NCI-H2029 treated with DMSO at 0.1 percent for 48 hours (cell line): ENCODE results near the gene KCNA1.
"Not testable (repeated sequence)": the region's sequence is repeated elsewhere in the genome, so short reads cannot be mapped to it uniquely, and the experiment has no call there.

Experiments used
- DNase-seq: peaks from one replicate; lab custom pipeline; 2025; lab: John Stamatoyannopoulos, UW

The KCNA1 gene

GRCh38 chr12:4909734-4910501 is at the start of gene KCNA1:
Gene KCNA1 (plus strand): TSS chr12:4909905. CDS start chr12:4911379, 1,474 bp downstream.
- DNase-seq: peak; percentile 60

GRCh38 chr12:4860741-4861140 is 49.0 kb upstream of the KCNA1 start:
- DNase-seq: no peak

- DNase-seq: no peak
Observed at GRCh38 chr12:4862809-4863208, 46.9 kb upstream of the KCNA1 start.

- no peak for DNase-seq
Observed at GRCh38 chr12:4864575-4864974, 45.1 kb upstream of the KCNA1 start.

GRCh38 chr12:4865246-4865645 is 44.5 kb upstream of the KCNA1 start:
- DNase-seq: no peak

- no peak for DNase-seq
Observed at GRCh38 chr12:4866299-4866698, 43.4 kb upstream of the KCNA1 start.

- no peak for DNase-seq
Observed at GRCh38 chr12:4867384-4867783, 42.3 kb upstream of the KCNA1 start.

GRCh38 chr12:4870423-4870822 is 39.3 kb upstream of the KCNA1 start:
- no peak for DNase-seq

- DNase-seq: no peak
Observed at GRCh38 chr12:4871514-4871913, 38.2 kb upstream of the KCNA1 start.

GRCh38 chr12:4873947-4874346 is 35.8 kb upstream of the KCNA1 start:
- no peak for DNase-seq

- no peak for DNase-seq
Observed at GRCh38 chr12:4874671-4875070, 35.0 kb upstream of the KCNA1 start.

- DNase-seq: not testable (repeated sequence)
Observed at GRCh38 chr12:4879481-4879880, 30.2 kb upstream of the KCNA1 start.

- DNase-seq: no peak
Observed at GRCh38 chr12:4881266-4882064, 28.2 kb upstream of the KCNA1 start.

- DNase-seq: no peak
Observed at GRCh38 chr12:4891866-4892265, 17.8 kb upstream of the KCNA1 start.

- DNase-seq: no peak
Observed at GRCh38 chr12:4892418-4892817, 17.3 kb upstream of the KCNA1 start.

GRCh38 chr12:4894019-4894418 is 15.7 kb upstream of the KCNA1 start:
- DNase-seq: no peak

- DNase-seq: no peak
Observed at GRCh38 chr12:4899364-4899763, 10.3 kb upstream of the KCNA1 start.

GRCh38 chr12:4900327-4900726 is 9.4 kb upstream of the KCNA1 start:
- peak; percentile 12 for DNase-seq

GRCh38 chr12:4905316-4905715 is 4.4 kb upstream of the KCNA1 start:
- DNase-seq: no peak

GRCh38 chr12:4908684-4909409 is 858 bp upstream of the KCNA1 start:
- no peak for DNase-seq

GRCh38 chr12:4909410-4909733 is 333 bp upstream of the KCNA1 start:
- no peak for DNase-seq

GRCh38 chr12:4910502-4911315 is 1.0 kb downstream of the KCNA1 start:
- DNase-seq: no peak
